ENCODE measurements around the gene CCDC6. TPM values are rescaled to one million over a fixed set of nuclear protein-coding genes. Genes with fewer than 3 reads are reported as not detected.

Gene CCDC6
- polyA plus RNA-seq, 1 donor (not counting 4 experiments of a cell fraction or from before 2014, with no cell fraction given), result 46.5 TPM

DNA sequence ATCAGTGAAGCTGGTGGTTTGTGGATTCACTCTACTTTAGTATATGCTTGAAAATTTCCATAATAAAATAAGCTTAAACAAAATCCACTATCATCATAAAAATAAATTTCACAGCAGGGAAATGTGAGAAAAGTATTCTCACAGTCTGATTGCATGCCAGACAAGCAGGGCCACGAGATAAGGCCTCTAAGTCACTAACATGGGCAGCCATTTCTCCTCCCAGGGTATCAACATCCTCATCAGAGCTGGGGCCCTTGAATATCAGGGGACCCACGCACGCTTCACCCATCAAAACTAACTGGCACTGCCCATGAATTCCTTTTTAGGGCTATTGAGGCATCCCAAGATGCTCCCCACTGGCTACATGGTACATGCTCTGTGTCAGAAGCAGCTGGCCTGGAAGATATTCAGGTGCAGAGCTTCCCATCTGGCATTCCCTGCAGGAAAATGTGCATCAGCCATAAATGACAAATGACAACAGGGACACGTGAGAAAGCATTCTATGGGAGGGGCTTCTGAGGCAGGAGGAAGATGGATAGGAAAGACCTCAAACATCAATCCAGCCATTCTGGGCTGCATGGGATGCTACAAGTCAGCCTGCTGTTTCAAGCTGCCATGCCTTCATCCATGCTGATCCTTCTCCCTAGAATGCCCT lies 17.4 kb downstream of the CCDC6 start:
- Histone ChIP-seq H3K27me3 (ENCODE audit: control insufficient read depth, extremely low read depth, insufficient read depth, low read length) (no peaks in the 10 kb centered on the region), H2AFZ (ENCODE audit: control insufficient read depth, low read length) (no peak overlapping the region), H3K9me3 (ENCODE audit: control insufficient read depth, low read depth, low read length) (no peaks in the 10 kb centered on the region), H3K9me1 (ENCODE audit: control insufficient read depth, extremely low read depth, insufficient read depth, low read length) (peaks cover 5% of the 10 kb centered on the region), H3K27ac (ENCODE audit: control insufficient read depth, insufficient read depth, low read length) (no peak overlapping the region), H3K36me3 (ENCODE audit: control insufficient read depth in 2 of 2, extremely low read depth in 1 of 2, insufficient read depth in 2 of 2, low read length in 2 of 2) (peaks cover 11 to 18% of the 10 kb centered on the region in 2 experiments), H3K4me3 (ENCODE audit: control insufficient read depth in 2 of 3, extremely low read depth in 1 of 3, insufficient read depth in 2 of 3, low read depth in 1 of 3, low read length in 3 of 3) (no peak overlapping the region), H3K9ac (ENCODE audit: control insufficient read depth, extremely low read depth, insufficient read depth, low read length) (no peak overlapping the region), H3K4me1 (ENCODE audit: control insufficient read depth, extremely low read depth, insufficient read depth, low read length) (peaks cover 7% of the 10 kb centered on the region), H3K4me2 (ENCODE audit: control insufficient read depth, extremely low read depth, insufficient read depth, low read depth, low read length) (no peak overlapping the region), H3K79me2 (ENCODE audit: control insufficient read depth, insufficient read depth, low read length) (peaks cover 96% of the 10 kb centered on the region), H4K20me1 (ENCODE audit: control insufficient read depth, extremely low read depth, insufficient read depth, low read length) (peaks cover 15% of the 10 kb centered on the region)
- DNase-seq (ENCODE audit: low read depth, low spot score) (no peak), FAIRE-seq (no peak)
- TF ChIP-seq, protein P1, sequence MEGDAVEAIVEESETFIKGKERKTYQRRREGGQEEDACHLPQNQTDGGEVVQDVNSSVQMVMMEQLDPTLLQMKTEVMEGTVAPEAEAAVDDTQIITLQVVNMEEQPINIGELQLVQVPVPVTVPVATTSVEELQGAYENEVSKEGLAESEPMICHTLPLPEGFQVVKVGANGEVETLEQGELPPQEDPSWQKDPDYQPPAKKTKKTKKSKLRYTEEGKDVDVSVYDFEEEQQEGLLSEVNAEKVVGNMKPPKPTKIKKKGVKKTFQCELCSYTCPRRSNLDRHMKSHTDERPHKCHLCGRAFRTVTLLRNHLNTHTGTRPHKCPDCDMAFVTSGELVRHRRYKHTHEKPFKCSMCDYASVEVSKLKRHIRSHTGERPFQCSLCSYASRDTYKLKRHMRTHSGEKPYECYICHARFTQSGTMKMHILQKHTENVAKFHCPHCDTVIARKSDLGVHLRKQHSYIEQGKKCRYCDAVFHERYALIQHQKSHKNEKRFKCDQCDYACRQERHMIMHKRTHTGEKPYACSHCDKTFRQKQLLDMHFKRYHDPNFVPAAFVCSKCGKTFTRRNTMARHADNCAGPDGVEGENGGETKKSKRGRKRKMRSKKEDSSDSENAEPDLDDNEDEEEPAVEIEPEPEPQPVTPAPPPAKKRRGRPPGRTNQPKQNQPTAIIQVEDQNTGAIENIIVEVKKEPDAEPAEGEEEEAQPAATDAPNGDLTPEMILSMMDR (optimal IDR thresholded peaks at IDR 0.05 in 1 of 3, IDR thresholded peaks at IDR 0.05 in 1 of 3, conservative IDR thresholded peaks at IDR 0.05 in 1 of 3; ENCODE audit: extremely low read depth in 1 of 3, insufficient read depth in 2 of 3, low read length in 3 of 3), result no peak
- no peak for TF ChIP-seq EZH2 (IDR thresholded peaks at IDR 0.05; ENCODE audit: low read length)
- dilution Hi-C loops (cut with MboI; ENCODE audit: extremely low pct_ligation_motif_present, low sequenced_read_pairs), result no loop called here

DNA sequence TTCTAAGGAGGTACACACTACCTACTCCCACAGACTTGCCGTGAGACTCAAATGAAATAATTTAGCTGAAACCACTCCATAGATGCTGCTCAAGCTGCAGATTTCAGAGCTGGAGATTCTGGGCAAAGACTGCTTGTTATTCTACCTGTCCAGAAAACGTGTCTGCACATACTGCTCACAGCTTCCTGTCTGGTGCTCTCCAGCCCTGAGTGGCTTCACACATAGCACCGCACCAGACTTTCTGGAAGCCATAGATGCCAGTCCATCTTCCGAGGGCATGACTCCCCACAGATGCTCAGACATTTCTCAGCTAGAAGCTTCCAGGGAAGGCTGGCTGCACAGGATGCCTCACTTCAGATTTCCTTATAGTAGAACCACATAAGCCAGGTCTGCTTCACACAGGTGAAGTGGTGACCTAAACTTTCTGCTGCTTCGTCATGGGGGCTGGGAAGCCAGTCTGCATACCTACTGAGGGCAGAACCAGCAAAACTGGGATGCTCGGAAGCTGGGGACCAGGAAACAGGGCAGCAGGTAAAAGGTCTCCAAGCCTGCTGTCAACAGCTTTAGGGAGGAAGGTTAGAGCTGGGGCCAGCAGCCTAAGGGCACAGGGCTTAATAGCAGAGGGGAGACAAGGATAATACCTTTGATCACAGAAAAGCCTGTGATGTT lies 18.2 kb downstream of the CCDC6 start:
- H3K27me3 ChIP-seq (ENCODE audit: control insufficient read depth, extremely low read depth, insufficient read depth, low read length), result no peaks in the 10 kb centered on the region
- no peak overlapping the region for H3K9ac ChIP-seq (ENCODE audit: control insufficient read depth, extremely low read depth, insufficient read depth, low read length)
- no peak overlapping the region for H3K4me2 ChIP-seq (ENCODE audit: control insufficient read depth, extremely low read depth, insufficient read depth, low read depth, low read length)
- peaks cover 7% of the 10 kb centered on the region for H4K20me1 ChIP-seq (ENCODE audit: control insufficient read depth, extremely low read depth, insufficient read depth, low read length)
- H3K9me3 ChIP-seq (ENCODE audit: control insufficient read depth, low read depth, low read length), result no peaks in the 10 kb centered on the region
- no peak for FAIRE-seq
- H3K36me3 ChIP-seq (ENCODE audit: control insufficient read depth in 2 of 2, extremely low read depth in 1 of 2, insufficient read depth in 2 of 2, low read length in 2 of 2), result peaks cover 11 to 13% of the 10 kb centered on the region in 2 experiments
- peaks cover 3% of the 10 kb centered on the region for H3K4me1 ChIP-seq (ENCODE audit: control insufficient read depth, extremely low read depth, insufficient read depth, low read length)
- no peak overlapping the region for H2AFZ ChIP-seq (ENCODE audit: control insufficient read depth, low read length)
- H3K4me3 ChIP-seq (ENCODE audit: control insufficient read depth in 2 of 3, extremely low read depth in 1 of 3, insufficient read depth in 2 of 3, low read depth in 1 of 3, low read length in 3 of 3), result no peak overlapping the region
- H3K79me2 ChIP-seq (ENCODE audit: control insufficient read depth, insufficient read depth, low read length), result peaks cover 94% of the 10 kb centered on the region
- peaks cover 3% of the 10 kb centered on the region for H3K9me1 ChIP-seq (ENCODE audit: control insufficient read depth, extremely low read depth, insufficient read depth, low read length)
- dilution Hi-C loops (cut with MboI; ENCODE audit: extremely low pct_ligation_motif_present, low sequenced_read_pairs), result no loop called here
- no peak for DNase-seq (ENCODE audit: low read depth, low spot score)
- no peak overlapping the region for H3K27ac ChIP-seq (ENCODE audit: control insufficient read depth, insufficient read depth, low read length)
- TF ChIP-seq, protein P1 (optimal IDR thresholded peaks at IDR 0.05 in 1 of 3, IDR thresholded peaks at IDR 0.05 in 1 of 3, conservative IDR thresholded peaks at IDR 0.05 in 1 of 3; ENCODE audit: extremely low read depth in 1 of 3, insufficient read depth in 2 of 3, low read length in 3 of 3), result no peak
- TF ChIP-seq EZH2 (IDR thresholded peaks at IDR 0.05; ENCODE audit: low read length), result no peak

Data from keratinocyte (primary cell).